Ascending aorta (tissue), 2 donors: ENCODE data around the gene HMCN2. TPM values are rescaled to one million over a fixed set of nuclear protein-coding genes. Genes with fewer than 3 reads are reported as not detected.

Experiments used
- DNase-seq, 2 donors: peaks; one replicate each; pipeline ENCODE4 v3.0.0-alpha.2; 2019; ENCODE audit warnings: low spot score in 2 of 2
- H3K27ac ChIP-seq, 2 donors: fragments of 200-600 bp; sonication (generic); one replicate each; pipeline ENCODE4 v1.5.1; 2016 to 2017; ENCODE audit warnings: mild to moderate bottlenecking in 1 of 2
- H3K27me3 ChIP-seq: fragments of 200-600 bp; sonication (generic); one replicate; pipeline ENCODE4 v1.5.1; 2017
- H3K36me3 ChIP-seq, 2 donors: fragments of 200-600 bp; sonication (generic); one replicate each; pipeline ENCODE4 v1.5.1; 2016
- H3K4me1 ChIP-seq, 2 donors: fragments of 200-600 bp; sonication (generic); one replicate each; pipeline ENCODE4 v1.5.1; 2016 to 2017; ENCODE audit warnings: mild to moderate bottlenecking in 1 of 2
- H3K4me3 ChIP-seq, 2 donors: fragments of 200-600 bp; sonication (generic); one replicate each; pipeline ENCODE4 v1.5.1; 2016 to 2017; ENCODE audit warnings: mild to moderate bottlenecking in 1 of 2
- H3K9me3 ChIP-seq, 2 donors: fragments of 200-600 bp; sonication (generic); one replicate each; pipeline ENCODE4 v1.5.1; 2016
- intact Hi-C: fragments of 100-400 bp; cut with DNase I; formaldehyde crosslinking; loops from one replicate; pipeline ENCODE4 v1.15.1; 2023
- total RNA-seq: library from RNA; depleted of rRNA; stranded (reverse); fragments of >200 nt; gene quantifications from one replicate; pipeline ENCODE4 v1.1.0, GENCODE V29; 2016
- TF ChIP-seq, protein P1 (sequence below), 3 experiments: fragments of 200-600 bp in 2 of 3; fragments of 450-650 bp in 1 of 3; sonication (generic) in 2 of 3; IDR thresholded peaks; one replicate each; pipeline ENCODE4 v1.5.1; 2016 to 2019; ENCODE audit warnings: antibody characterized with exemption in 3 of 3, mild to moderate bottlenecking in 1 of 3, moderate library complexity in 1 of 3

HMCN2 gene
- total RNA-seq, 1 donor from 2014 or later, result 7.5 TPM

DNA sequence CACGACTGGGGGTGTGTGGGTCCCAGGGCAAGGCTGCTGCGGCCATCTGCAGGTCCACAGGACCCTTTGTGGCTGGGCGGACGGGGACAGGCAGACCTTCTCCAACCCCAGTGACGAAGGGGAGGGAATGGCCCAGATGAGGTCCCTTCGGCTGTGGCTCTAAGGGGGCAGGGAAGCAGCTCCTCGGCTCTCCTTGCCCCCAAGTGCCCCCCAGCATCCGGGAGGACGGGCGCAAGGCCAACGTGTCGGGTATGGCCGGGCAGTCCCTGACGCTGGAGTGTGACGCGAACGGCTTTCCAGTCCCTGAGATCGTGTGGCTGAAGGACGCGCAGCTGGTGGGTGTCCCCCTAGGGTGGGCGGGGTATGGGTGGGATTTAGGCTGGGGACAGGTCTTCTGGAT lies 82.8 kb downstream of the HMCN2 start:
- intact Hi-C loops, result no loop called here
- Histone ChIP-seq H3K9me3 (no peaks in the 10 kb centered on the region), H3K4me3 (no peak overlapping the region), H3K36me3 (no peaks in the 10 kb centered on the region), H3K27me3 (no peaks in the 10 kb centered on the region), H3K4me1 (no peaks in the 10 kb centered on the region), H3K27ac (no peak overlapping the region)
- TF ChIP-seq, protein P1, sequence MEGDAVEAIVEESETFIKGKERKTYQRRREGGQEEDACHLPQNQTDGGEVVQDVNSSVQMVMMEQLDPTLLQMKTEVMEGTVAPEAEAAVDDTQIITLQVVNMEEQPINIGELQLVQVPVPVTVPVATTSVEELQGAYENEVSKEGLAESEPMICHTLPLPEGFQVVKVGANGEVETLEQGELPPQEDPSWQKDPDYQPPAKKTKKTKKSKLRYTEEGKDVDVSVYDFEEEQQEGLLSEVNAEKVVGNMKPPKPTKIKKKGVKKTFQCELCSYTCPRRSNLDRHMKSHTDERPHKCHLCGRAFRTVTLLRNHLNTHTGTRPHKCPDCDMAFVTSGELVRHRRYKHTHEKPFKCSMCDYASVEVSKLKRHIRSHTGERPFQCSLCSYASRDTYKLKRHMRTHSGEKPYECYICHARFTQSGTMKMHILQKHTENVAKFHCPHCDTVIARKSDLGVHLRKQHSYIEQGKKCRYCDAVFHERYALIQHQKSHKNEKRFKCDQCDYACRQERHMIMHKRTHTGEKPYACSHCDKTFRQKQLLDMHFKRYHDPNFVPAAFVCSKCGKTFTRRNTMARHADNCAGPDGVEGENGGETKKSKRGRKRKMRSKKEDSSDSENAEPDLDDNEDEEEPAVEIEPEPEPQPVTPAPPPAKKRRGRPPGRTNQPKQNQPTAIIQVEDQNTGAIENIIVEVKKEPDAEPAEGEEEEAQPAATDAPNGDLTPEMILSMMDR (IDR thresholded peaks at IDR 0.05), result no peak
- no peak for DNase-seq

DNA sequence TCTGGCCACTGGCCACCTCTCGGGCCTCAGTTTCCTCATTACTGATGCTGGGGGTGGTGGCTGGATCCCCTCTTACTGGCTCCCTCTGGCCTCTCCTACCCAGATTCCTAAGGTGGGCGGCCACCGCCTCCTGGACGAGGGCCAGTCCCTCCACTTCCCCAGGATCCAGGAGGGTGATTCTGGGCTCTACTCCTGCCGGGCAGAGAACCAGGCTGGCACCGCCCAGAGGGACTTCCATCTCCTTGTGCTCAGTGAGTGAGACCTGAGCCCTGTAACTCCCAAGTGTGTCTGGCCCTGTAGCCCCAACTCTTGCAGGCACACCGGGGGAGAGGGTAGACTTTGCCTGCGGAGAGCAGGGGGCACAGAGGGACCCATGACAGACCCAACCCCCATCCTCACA lies 83.3 kb downstream of the HMCN2 start:
- H3K27ac ChIP-seq, result no peak overlapping the region
- H3K36me3 ChIP-seq, result no peaks in the 10 kb centered on the region
- DNase-seq, result no peak
- H3K27me3 ChIP-seq, result no peaks in the 10 kb centered on the region
- H3K4me3 ChIP-seq, result no peak overlapping the region
- intact Hi-C loops, result no loop called here
- no peaks in the 10 kb centered on the region for H3K9me3 ChIP-seq
- TF ChIP-seq, protein P1 (IDR thresholded peaks at IDR 0.05), result no peak
- H3K4me1 ChIP-seq, result no peaks in the 10 kb centered on the region

GRCh38 chr9:130349398-130349797 lies 83.8 kb downstream of the HMCN2 start:
- intact Hi-C loops, result no loop called here
- Histone ChIP-seq H3K9me3 (no peaks in the 10 kb centered on the region), H3K36me3 (no peaks in the 10 kb centered on the region), H3K27me3 (no peaks in the 10 kb centered on the region), H3K27ac (no peak overlapping the region), H3K4me3 (no peak overlapping the region), H3K4me1 (no peaks in the 10 kb centered on the region)
- DNase-seq, result no peak
- TF ChIP-seq, protein P1 (IDR thresholded peaks at IDR 0.05), result no peak

GRCh38 chr9:130351343-130351742 lies 85.8 kb downstream of the HMCN2 start:
- DNase-seq, result no peak
- TF ChIP-seq, protein P1 (IDR thresholded peaks at IDR 0.05), result no peak
- Histone ChIP-seq H3K9me3 (no peaks in the 10 kb centered on the region), H3K36me3 (no peaks in the 10 kb centered on the region), H3K27me3 (no peaks in the 10 kb centered on the region), H3K27ac (no peak overlapping the region), H3K4me1 (no peaks in the 10 kb centered on the region), H3K4me3 (no peak overlapping the region)
- intact Hi-C loops, result no loop called here

- Histone ChIP-seq H3K27ac (no peak overlapping the region), H3K4me1 (no peaks in the 10 kb centered on the region), H3K27me3 (no peaks in the 10 kb centered on the region), H3K9me3 (no peaks in the 10 kb centered on the region), H3K36me3 (no peaks in the 10 kb centered on the region), H3K4me3 (no peak overlapping the region)
- TF ChIP-seq, protein P1 (IDR thresholded peaks at IDR 0.05), result no peak
- no peak for DNase-seq
- intact Hi-C loops, result no loop called here
These were observed 86.5 kb downstream of the HMCN2 start for GRCh38 chr9:130352081-130352480.

GRCh38 chr9:130352586-130353285 lies 87.2 kb downstream of the HMCN2 start:
- no peaks in the 10 kb centered on the region for H3K9me3 ChIP-seq
- H3K27ac ChIP-seq, result no peak overlapping the region
- no peaks in the 10 kb centered on the region for H3K36me3 ChIP-seq
- intact Hi-C loops, result no loop called here
- TF ChIP-seq, protein P1 (IDR thresholded peaks at IDR 0.05), result no peak
- H3K4me1 ChIP-seq, result no peaks in the 10 kb centered on the region
- no peak overlapping the region for H3K4me3 ChIP-seq
- H3K27me3 ChIP-seq, result no peaks in the 10 kb centered on the region
- DNase-seq, result no peak
